Putamen (tissue), 1 donor: Measurements from ENCODE around the gene PIK3CD.

Source experiments
- DNase-seq: peaks from one replicate; pipeline ENCODE4 v3.0.0-alpha.2; 2016; ENCODE audit warnings: low spot score

PIK3CD gene

DNA sequence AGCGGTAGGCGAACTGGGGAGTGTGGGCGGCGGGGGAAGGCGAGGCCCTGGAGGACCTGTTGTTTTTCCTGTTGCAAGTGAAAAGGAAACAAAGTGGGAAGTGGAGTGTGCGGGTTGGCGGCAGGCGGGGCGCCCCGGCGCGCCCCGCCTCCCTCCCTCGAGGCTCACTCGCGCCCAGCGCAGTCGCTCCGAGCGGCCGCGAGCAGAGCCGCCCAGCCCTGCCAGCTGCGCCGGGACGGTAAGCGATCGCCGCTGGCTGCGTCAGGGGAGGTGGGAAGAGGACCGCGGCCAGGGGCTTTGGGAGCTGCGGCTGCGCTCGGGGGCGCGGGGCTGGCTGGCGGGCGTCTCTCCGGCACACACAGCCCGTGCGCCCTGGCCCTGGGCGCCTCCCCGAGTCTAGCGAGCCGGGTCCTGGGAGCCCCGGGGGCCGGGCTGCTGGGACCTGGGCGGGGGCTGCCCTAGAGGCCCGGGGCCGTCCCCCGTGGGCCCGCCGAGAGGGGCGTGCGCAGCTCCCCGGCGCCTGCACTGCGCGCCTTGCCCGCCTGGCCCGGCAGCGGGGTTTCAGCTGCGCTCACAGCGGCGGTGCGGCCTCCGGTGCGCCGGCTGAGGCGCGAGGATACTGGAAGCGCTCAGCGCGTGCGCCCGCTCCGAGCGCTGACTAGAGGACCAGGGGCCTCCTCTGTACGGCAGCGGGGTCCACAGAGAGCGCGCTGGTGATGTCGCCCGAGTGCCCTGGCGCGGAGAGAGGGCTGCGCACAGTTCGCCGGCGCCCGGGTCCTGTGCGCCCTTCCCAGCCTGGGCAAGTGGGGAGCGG lies at the start of gene PIK3CD:
Gene PIK3CD, plus strand, starts transcription at position 167 of the 814 bp plus-strand sequence. CDS start 58,725 bp downstream, outside the sequence.
- no peak for DNase-seq

GRCh38 chr1:9601942-9602793 lies 49.4 kb upstream of the PIK3CD start:
- DNase-seq: no peak

DNA sequence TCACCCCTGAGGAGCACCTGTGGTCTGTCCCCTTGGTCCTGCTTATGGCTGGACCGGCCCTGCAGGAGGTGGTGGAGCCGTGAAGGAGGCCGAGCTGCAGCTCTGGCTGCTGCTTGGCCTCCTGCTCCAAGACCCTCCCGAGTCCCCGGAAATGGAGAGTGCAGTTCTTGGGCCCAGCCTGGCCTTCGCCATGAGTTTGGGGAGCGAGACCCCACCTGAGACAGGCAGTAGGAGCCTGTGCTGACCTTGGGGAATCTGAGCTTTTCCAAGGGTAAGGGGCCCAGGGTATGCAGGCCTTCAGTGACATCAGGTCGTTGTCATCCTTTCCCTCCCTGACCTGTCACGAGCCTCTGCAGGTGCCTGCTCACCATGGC lies 48.8 kb upstream of the PIK3CD start:
- no peak for DNase-seq

- no peak for DNase-seq
These were observed 48.2 kb upstream of the PIK3CD start for GRCh38 chr1:9603307-9603706.

DNA sequence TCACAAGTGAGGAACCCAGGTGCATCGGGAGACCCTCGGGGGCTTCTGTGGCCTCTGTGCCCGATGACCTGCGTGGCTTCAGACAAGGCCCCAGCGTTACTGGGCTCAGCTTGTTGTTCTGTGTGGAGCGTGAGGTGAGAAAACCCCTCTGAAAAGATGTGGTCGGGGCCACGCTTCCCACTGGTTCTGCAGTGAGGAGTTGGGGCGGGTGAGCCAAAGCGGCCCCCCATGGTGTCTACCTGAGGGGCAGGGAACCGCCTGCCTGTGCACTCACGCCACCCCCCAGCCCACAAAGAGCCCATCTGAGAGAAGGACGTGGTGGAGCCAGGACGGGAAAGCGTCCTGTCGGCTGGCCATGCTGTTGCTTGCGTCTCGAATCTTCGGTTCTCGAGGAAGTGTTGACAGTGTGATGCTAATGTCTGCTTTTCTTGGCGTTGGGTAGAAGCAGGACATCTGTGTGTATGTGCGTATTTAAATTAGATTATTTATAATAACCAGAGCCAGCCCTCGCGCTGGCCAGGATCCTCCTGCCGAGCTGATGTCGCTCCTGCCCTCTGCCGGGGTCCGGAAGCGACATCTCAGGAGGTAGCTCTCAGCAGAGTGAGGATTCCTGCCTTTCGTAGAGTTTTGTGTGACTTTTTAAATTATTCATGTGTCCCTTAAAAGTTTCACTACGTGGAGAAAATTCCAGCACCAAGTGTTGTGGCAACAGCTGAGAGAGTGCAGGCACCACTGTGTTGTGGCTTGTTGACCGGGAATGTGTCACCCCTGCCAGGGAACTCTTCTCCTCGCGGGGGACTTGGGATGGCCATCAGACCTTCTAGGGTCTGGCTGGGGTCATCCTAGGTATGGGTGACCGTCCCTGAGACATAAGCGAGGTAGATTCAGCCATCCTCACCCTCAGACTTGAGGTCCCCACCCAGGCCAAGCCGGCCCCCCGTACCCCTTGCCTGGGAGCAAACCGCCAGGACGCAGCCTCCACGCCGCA lies 47.5 kb upstream of the PIK3CD start:
- DNase-seq: no peak

DNA sequence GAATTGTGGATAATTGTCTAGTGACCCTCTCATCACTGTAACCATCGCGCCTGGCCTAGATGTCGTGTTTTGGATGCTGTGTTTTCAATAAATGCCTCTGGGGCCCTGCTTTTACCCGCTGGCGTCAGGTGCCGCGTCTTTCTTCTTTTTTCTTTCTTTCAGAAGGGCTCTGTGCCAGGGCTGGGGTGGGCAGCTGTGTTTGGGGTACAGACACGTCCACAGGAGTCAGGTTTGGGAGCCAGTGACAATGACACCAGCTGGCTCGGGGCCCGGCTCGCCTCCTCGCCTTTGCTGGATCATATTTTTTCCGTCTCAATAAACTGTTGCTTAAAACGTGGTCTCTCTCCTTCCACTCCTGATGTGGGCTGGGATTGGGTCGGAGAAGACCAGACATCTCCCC lies 46.7 kb upstream of the PIK3CD start:
- no peak for DNase-seq

DNA sequence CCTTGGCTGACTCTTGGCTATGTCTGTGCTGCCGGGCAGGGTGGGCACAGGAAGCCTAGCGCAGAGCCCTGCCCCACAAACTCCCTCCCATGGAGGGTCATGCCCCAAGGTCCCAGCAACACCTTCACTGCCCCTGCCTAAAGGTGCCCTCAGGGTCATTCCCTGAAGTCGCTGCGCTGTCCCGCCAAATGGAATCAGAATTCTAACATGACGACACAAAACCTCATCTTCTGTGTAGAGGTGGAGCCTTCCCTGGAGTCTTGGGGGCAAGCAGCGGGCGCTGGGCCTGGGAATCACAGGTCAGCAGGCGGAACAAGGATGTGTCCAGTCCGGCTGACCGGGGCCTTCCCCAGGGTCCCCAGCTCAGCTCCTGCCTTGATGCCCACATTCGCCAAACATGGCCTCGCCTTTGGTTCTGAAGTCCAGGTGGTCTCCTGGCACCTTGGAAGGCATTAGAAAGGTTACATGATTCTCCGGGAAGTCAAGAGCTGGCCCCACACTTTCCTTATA lies 45.5 kb upstream of the PIK3CD start:
- DNase-seq: no peak

DNA sequence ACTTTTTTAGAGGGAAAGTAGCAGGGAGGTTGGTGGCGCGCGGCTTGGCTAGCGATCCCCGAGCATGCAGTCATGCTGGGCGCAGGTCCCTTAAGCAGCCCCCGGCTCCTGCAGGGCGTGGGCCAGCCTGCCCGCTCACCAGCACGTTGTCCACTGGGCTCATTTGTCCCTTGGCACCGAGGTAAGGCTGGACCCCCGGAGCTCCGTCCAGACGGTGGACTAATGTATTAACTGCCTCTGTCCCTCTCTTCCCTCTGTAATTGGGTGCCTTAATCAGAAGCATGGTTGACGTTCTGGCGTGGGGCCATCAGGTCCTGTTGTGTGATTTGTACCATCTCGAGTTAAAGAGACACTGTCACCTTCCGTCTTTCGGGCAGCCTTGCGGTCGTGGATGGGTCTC lies 45.1 kb upstream of the PIK3CD start:
- no peak for DNase-seq

- DNase-seq: no peak
These were observed 44.6 kb upstream of the PIK3CD start for GRCh38 chr1:9606948-9607347.

DNA sequence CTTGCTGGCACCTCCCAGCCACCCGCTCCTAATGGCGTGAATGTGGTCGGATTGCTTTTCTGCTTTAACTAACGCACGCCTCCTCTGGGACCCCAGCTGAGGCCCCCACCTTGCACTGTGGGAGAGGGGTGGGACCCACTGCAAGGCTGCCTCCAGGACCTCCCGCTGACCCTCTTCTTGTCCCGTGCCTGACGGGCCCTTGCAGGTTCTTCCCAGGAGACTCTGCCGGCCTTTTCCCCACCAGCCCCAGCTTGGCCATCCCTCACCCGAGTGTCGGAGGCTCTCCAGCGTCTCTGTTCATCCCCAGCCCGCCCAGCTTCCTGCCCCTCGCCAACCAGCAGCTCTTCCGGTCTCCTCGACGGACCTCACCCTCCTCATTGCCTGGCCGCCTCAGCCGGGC lies 44.2 kb upstream of the PIK3CD start:
- DNase-seq: no peak

GRCh38 chr1:9609998-9610397 lies 41.5 kb upstream of the PIK3CD start:
- no peak for DNase-seq

DNA sequence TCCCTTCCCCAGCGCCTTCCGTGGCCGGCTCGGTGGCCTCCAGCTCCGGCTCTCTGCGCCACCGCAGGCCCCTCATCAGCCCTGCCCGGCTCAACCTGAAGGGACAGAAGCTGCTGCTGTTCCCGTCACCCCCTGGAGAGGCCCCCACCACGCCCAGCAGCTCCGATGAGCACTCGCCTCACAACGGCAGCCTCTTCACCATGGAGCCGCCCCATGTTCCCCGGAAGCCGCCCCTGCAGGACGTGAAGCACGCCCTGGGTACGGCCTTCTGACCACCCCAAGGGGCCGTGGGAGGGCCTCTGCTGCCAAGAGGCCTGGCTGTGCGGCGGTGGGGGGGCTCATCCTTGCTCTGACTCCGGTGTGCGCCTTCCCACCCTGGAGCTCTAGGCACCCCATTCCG lies 41.0 kb upstream of the PIK3CD start:
- no peak for DNase-seq

DNA sequence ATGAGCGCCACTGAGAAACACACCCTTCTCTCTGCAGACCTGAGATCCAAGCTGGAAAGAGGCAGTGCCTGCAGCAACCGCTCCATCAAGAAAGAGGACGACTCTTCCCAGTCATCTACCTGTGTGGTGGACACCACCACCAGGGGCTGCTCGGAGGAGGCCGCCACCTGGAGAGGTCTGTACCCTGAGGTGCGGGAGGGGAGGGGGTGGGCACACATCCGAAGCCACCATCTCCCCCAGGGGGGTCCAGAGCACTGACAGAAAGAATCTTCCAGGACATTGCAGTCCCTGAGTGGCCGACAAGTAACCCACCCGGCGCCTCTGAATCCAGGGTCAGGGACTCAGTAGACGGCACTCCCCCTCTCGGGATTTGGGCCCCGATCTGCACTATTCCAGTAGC lies 39.8 kb upstream of the PIK3CD start:
- DNase-seq: no peak

DNA sequence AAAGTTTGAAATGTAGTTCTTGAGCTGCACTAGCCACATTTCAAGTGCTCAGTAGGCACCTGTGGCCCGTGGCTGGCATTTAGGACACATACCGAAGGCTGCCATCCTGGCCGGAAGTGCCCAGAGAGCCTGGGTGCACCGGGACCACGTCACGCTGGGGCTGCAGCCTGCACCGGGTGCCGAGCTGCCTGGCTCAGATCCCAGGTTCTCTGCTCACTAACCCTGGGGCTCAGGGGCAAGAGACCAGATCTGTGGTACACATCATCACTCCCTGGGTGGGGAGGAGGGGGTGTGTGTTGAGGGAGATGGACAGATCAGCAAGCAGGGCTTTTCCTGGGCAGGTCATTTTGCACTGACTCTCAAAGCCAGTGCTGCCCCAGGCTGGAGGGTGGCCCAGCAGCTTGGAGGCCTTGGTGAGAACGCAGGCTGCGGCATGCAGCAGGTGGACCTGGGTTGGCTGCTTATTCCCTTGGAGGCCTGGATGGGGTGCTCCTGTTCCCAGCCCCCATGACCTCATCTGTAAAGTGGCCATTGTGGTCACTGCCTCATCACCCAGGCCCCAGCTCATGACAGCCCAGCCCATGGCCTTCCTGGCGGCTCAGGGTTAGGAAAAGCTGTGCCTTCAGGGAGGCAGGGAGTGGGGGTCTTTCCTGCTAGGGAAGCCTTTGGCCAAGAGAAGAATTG lies 39.2 kb upstream of the PIK3CD start:
- no peak for DNase-seq

DNA sequence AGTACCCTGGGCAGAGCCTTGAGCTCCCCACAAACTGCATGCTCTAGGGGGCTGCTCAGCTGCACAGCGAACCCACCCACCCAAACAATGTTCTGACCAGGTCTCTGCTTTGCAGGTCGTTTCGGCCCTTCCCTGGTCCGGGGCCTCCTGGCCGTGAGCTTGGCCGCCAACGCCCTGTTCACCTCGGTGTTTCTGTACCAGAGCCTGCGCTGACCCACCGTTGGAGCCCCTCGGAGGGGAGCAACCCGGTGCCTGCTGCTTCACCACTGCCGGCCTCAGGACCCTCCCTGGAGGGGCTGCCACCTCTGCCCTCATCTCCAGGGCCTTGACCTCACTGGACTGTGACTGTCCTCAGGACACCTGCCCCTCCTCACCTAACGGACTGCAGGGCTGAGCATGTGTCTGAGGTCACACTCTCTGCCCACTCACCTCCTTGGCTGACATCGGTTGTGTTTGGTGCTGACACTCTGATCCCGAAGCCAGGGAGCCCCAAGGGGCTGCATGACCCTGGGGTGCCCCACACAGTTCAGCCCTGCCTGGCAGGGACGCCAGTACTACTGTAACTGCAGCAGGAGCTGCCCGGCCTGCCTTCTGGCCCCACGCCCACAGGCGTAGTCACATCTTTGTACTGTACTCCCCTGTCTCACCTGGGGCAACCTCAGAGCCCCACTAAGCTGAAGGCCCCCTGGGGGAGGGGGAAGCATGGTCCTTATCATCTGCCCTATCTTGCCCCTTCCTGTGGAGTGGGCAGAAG lies 38.5 kb upstream of the PIK3CD start:
- DNase-seq: no peak

DNA sequence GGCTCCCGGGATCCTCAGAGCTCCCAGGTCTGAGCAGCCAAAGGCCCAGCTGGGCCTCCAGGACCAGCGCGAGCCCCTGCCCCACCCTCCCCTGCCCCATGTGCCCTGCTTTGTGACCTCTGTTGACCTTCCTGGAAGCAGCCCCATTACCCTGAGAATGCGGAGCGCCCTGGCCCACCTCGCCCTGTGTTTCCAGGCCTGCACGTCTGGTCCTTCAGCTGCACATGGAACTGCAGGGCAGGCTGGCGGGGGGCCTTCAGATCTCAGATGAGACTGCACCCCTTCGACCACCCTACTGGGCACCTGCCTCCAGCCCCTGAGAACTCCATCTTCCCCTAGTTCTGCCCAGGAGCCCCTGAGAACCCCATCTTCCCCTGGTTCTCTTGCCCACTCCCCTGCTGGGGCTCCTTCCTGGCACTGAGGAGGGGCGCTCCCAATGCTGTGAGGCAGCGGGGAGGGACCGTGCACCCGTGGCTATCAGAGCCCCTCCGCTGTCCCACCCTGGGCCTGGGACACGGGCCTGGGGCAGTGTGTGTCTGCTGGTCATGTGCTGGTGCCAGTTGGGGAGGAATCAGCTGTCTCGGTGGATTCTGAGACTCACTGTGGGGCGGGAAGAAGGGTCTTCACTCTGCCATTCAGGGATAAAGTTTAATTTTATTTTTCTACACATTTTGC lies 37.8 kb upstream of the PIK3CD start:
- DNase-seq: no peak

GRCh38 chr1:9615316-9616063 lies 36.0 kb upstream of the PIK3CD start:
- DNase-seq: no peak

GRCh38 chr1:9618909-9619679 lies 32.4 kb upstream of the PIK3CD start:
- DNase-seq: no peak
